IMR-90 (cell line): ENCODE measurements around the gene NUP88. TPM values are rescaled to one million over a fixed set of nuclear protein-coding genes. Genes with fewer than 3 reads are reported as not detected.

Source experiments
- ATAC-seq: fragments of 200-7000 bp; cut with Tn5 transposase; 2 replicates; pipeline ENCODE4 v1.9.1; 2020; ENCODE audit warnings: low read depth, mild to moderate bottlenecking, moderate library complexity
- BruUV-seq: library from RNA; stranded (reverse); fragments of 400-500 nt; replicated peaks from 2 replicates; lab custom pipeline; 2021; lab: Mats Ljungman, UMichigan
- CTCF ChIA-PET: fragments of 300-600 bp; formaldehyde crosslinking; extraction: SDS; loops from one replicate; lab custom pipeline; 2021; ENCODE audit warnings: antibody characterized with exemption; lab: Yijun Ruan, JAX
- POLR2A ChIA-PET: fragments of 300-600 bp; sonication (Branson Sonifier 250); formaldehyde crosslinking; loops from one replicate; lab custom pipeline; 2022; ENCODE audit warnings: antibody characterized with exemption; ENCODE audit not compliant: unreplicated experiment; lab: Charles Lee
- DNase-seq: peaks from one replicate; pipeline ENCODE4 v3.0.0; 2013
- H2AFZ ChIP-seq: replicated peaks from 2 replicates; pipeline ENCODE3; 2013; ENCODE audit warnings: low read length, mild to moderate bottlenecking; ENCODE audit not compliant: poor library complexity
- H2AK5ac ChIP-seq: 2 replicates; pipeline ENCODE4 v1.6.1; 2013; ENCODE audit warnings: low read depth, low read length, inconsistent platforms
- H2AK9ac ChIP-seq: replicated peaks from 2 replicates; pipeline ENCODE3; 2013; ENCODE audit warnings: mild to moderate bottlenecking, low read depth, low read length, moderate library complexity; ENCODE audit not compliant: poor library complexity
- H2BK120ac ChIP-seq: 2 replicates; pipeline ENCODE4 v1.6.1; 2013; ENCODE audit warnings: low read depth, low read length, inconsistent platforms
- H2BK15ac ChIP-seq: 3 replicates; pipeline ENCODE4 v1.6.1; 2013; ENCODE audit warnings: low read depth, low read length, inconsistent platforms
- H2BK20ac ChIP-seq: 2 replicates; pipeline ENCODE4 v1.6.1; 2013; ENCODE audit warnings: low read depth, mild to moderate bottlenecking, inconsistent platforms, low read length, moderate library complexity
- H2BK5ac ChIP-seq: 2 replicates; pipeline ENCODE4 v1.6.1; 2013; ENCODE audit warnings: mild to moderate bottlenecking, low read depth, low read length, inconsistent platforms; ENCODE audit not compliant: poor library complexity, severe bottlenecking
- H3K14ac ChIP-seq: replicated peaks from 2 replicates; pipeline ENCODE4 v1.6.1; 2013; ENCODE audit warnings: low read depth, low read length, inconsistent platforms
- H3K18ac ChIP-seq: 2 replicates; pipeline ENCODE4 v1.6.1; 2013; ENCODE audit warnings: low read depth, low read length, control low read depth
- H3K23ac ChIP-seq: 2 replicates; pipeline ENCODE4 v1.6.1; 2013; ENCODE audit warnings: low read depth, low read length, inconsistent platforms
- H3K27ac ChIP-seq: 2 replicates; pipeline ENCODE4 v1.5.1; 2013; ENCODE audit warnings: mild to moderate bottlenecking, control low read depth, low read length; ENCODE audit not compliant: insufficient read depth
- H3K27me3 ChIP-seq: 2 replicates; pipeline ENCODE4 v1.6.1; 2013; ENCODE audit warnings: low read length; ENCODE audit not compliant: control insufficient read depth, insufficient read depth
- H3K36me3 ChIP-seq: 2 replicates; pipeline ENCODE4 v1.6.1; 2013; ENCODE audit warnings: low read length, mixed read lengths; ENCODE audit not compliant: control insufficient read depth, insufficient read depth
- H3K4ac ChIP-seq: 2 replicates; pipeline ENCODE4 v1.6.1; 2013; ENCODE audit warnings: low read depth, low read length, inconsistent platforms
- H3K4me1 ChIP-seq: 2 replicates; pipeline ENCODE4 v1.6.1; 2013; ENCODE audit warnings: low read length, mixed read lengths; ENCODE audit not compliant: control insufficient read depth, insufficient read depth
- H3K4me2 ChIP-seq: 2 replicates; pipeline ENCODE4 v1.6.1; 2013; ENCODE audit warnings: low read depth, mild to moderate bottlenecking, control low read depth, low read length, moderate library complexity
- H3K4me3 ChIP-seq: 2 replicates; pipeline ENCODE4 v1.5.1; 2013; ENCODE audit warnings: low read depth, mild to moderate bottlenecking, control low read depth, low read length, moderate library complexity; ENCODE audit not compliant: insufficient read depth
- H3K56ac ChIP-seq: 2 replicates; pipeline ENCODE4 v1.6.1; 2013; ENCODE audit warnings: low read length, inconsistent platforms; ENCODE audit not compliant: insufficient read depth; ENCODE audit errors: extremely low read depth
- H3K79me1 ChIP-seq, 2 experiments: 2 replicates each; pipeline ENCODE4 v1.6.1; 2013; ENCODE audit warnings: low read length in 2 of 2, inconsistent platforms in 1 of 2, low read depth in 1 of 2
- H3K9ac ChIP-seq: 2 replicates; pipeline ENCODE4 v1.6.1; 2013; ENCODE audit warnings: low read depth, low read length, control low read depth
- H3K9me1 ChIP-seq: 2 replicates; pipeline ENCODE4 v1.6.1; 2013; ENCODE audit warnings: low read length, inconsistent platforms; ENCODE audit not compliant: insufficient read depth
- H3K9me3 ChIP-seq: 2 replicates; pipeline ENCODE4 v1.6.1; 2013; ENCODE audit warnings: low read length; ENCODE audit not compliant: control insufficient read depth, insufficient read depth
- H4K20me1 ChIP-seq: 2 replicates; pipeline ENCODE4 v1.6.1; 2013; ENCODE audit warnings: low read length, inconsistent platforms; ENCODE audit not compliant: insufficient read depth
- H4K5ac ChIP-seq: 2 replicates; pipeline ENCODE4 v1.6.1; 2013; ENCODE audit warnings: mild to moderate bottlenecking, low read depth, low read length, control low read depth
- H4K8ac ChIP-seq, 2 experiments: 2 replicates each; pipeline ENCODE4 v1.6.1; 2013; ENCODE audit warnings: low read depth in 2 of 2, low read length in 2 of 2, control low read depth in 1 of 2, inconsistent platforms in 1 of 2
- H4K91ac ChIP-seq: 2 replicates; pipeline ENCODE4 v1.6.1; 2013; ENCODE audit warnings: low read depth, low read length, inconsistent platforms; ENCODE audit not compliant: insufficient read depth
- BHLHE40 ChIP-seq: fragments of 150-350 bp; IDR thresholded peaks from 2 replicates; pipeline ENCODE4 v1.6.1; 2016; ENCODE audit warnings: mild to moderate bottlenecking, low read depth, low read length
- CEBPB ChIP-seq: IDR thresholded peaks from 2 replicates; pipeline ENCODE4 v1.6.1; 2012; ENCODE audit warnings: low read depth, low read length, improper control_type of control experiment
- CHD1 ChIP-seq: IDR thresholded peaks from 2 replicates; pipeline ENCODE4 v1.6.1; 2012; ENCODE audit warnings: low read depth, low read length, improper control_type of control experiment
- MXI1 ChIP-seq: IDR thresholded peaks from 2 replicates; pipeline ENCODE4 v1.6.1; 2012; ENCODE audit warnings: low read depth, mild to moderate bottlenecking, low read length, moderate library complexity, borderline replicate concordance
- POLR2A ChIP-seq: IDR thresholded peaks from 2 replicates; pipeline ENCODE4 v1.6.1; 2012; ENCODE audit warnings: mild to moderate bottlenecking, low read depth, low read length
- RAD21 ChIP-seq: IDR thresholded peaks from 2 replicates; pipeline ENCODE4 v1.6.1; 2012; ENCODE audit warnings: low read length, improper control_type of control experiment
- RCOR1 ChIP-seq: IDR thresholded peaks from 2 replicates; pipeline ENCODE4 v1.6.1; 2012; ENCODE audit warnings: mild to moderate bottlenecking, low read length, improper control_type of control experiment; ENCODE audit not compliant: insufficient replicate concordance
- RFX5 ChIP-seq: IDR thresholded peaks from 2 replicates; pipeline ENCODE4 v1.8.0; 2012; ENCODE audit warnings: low read depth, mild to moderate bottlenecking, low read length, moderate library complexity
- WGBS, 2 experiments: methylation state at CpG; one replicate each; pipeline versions ENCODE4 v1.1.5 to v1.1.7; 2013; ENCODE audit warnings: missing lambda C conversion rate in 2 of 2; ENCODE audit not compliant: insufficient read length in 1 of 2; ENCODE audit errors: extremely low coverage in 2 of 2; 5-methylcytosine and 5-hydroxymethylcytosine counted together
- dilution Hi-C: fragments of 300-500 bp; cut with HindIII; formaldehyde crosslinking; loops from one replicate; pipeline ENCODE4 v1.14.3; 2018; ENCODE audit warnings: low sequenced_read_pairs; ENCODE audit not compliant: unreplicated experiment
- in situ Hi-C: fragments of 300-500 bp; cut with MboI; formaldehyde crosslinking; loops from 3 replicates; pipeline ENCODE4 v1.14.3; 2019; ENCODE audit warnings: low sequenced_read_pairs, inconsistent platforms, mixed read lengths
- intact Hi-C: fragments of 100-400 bp; cut with micrococcal nuclease; formaldehyde crosslinking; loops from 2 replicates; pipeline ENCODE4 v1.10.0; 2022
- polyA plus RNA-seq, 3 experiments: library from polyadenylated mRNA; depleted of rRNA; stranded (reverse); fragments of >200 nt; gene quantifications; 2 replicates each; pipeline ENCODE4 v1.2.3, GENCODE V29; 2012; ENCODE audit warnings: low replicate concordance in 1 of 3
- total RNA-seq: library from RNA; depleted of rRNA; stranded (reverse); fragments of >200 nt; gene quantifications from 2 replicates; pipeline ENCODE4 v1.2.3, GENCODE V29; 2012
- TF ChIP-seq, protein P1 (sequence below): fragments of 150-350 bp; IDR thresholded peaks from 2 replicates; pipeline ENCODE4 v1.6.1; 2017; ENCODE audit warnings: mild to moderate bottlenecking, antibody characterized with exemption, low read length, low read depth
- TF ChIP-seq, protein P2 (sequence below): conservative IDR thresholded peaks from 2 replicates; pipeline ENCODE4 v1.5.1; 2012; ENCODE audit warnings: mild to moderate bottlenecking, low read depth, low read length, improper control_type of control experiment

The NUP88 gene
- total and polyA plus RNA-seq, 2 of the 4 experiments (the other 2 are of a cell fraction) = 57.0 to 83.7 TPM

DNA sequence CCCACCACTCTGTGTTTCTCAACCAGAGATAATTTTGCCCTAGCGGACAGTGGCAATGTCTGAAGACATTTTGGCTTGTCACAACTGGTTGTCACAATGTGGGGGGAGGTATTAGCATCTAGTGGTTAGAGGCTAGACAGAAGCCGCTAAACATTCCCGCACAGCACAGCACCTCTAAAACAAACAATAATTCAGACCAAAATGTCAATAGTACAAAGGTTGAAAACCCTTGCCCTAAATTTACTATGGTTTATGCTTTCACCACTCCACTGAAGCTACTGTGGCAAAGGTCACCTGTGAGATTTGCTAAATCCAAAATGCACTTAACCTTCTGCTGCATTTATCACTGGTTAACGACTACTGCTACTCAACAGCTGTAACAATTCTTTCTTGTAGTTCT, 14.1 kb downstream of the NUP88 start:
- Histone ChIP-seq H4K8ac (no peak overlapping the region), H4K91ac (no peak overlapping the region), H3K4ac (no peak overlapping the region), H3K4me1 (no peaks in the 10 kb centered on the region), H2BK20ac (no peak overlapping the region), H3K4me2 (no peak overlapping the region), H2BK120ac (no peak overlapping the region), H3K36me3 (peaks cover 46% of the 10 kb centered on the region), H3K14ac (no peak overlapping the region), H2BK5ac (no peak overlapping the region), H3K9me1 (0 out of 2 replicates have a peak, but pooled peaks cover 2% of the 10 kb centered on the region), H3K56ac (no peak overlapping the region), H3K23ac (no peak overlapping the region), H3K27ac (no peak overlapping the region), H3K9me3 (no peaks in the 10 kb centered on the region), H2AK5ac (no peak overlapping the region), H2AK9ac (no peak overlapping the region), H4K20me1 (0 out of 2 replicates have a peak, but pooled peaks cover 3% of the 10 kb centered on the region), H3K9ac (no peak overlapping the region), H4K5ac (no peak overlapping the region), H3K27me3 (no peaks in the 10 kb centered on the region), H2AFZ (no peak overlapping the region), H3K18ac (no peak overlapping the region), H2BK15ac (no peak overlapping the region), H3K4me3 (no peak overlapping the region), H3K79me1 (peaks cover 20 to 30% of the 10 kb centered on the region in 2 experiments; a peak in 3 of 4 replicates)
- in situ Hi-C loops = no loop called here
- dilution Hi-C loops = no loop called here
- TF ChIP-seq CEBPB = no peak
- no peak for TF ChIP-seq RAD21
- no peak for TF ChIP-seq MXI1
- no peak for TF ChIP-seq BHLHE40
- no peak for TF ChIP-seq CHD1
- no peak for TF ChIP-seq RFX5
- no peak for TF ChIP-seq POLR2A
- TF ChIP-seq, protein P1, sequence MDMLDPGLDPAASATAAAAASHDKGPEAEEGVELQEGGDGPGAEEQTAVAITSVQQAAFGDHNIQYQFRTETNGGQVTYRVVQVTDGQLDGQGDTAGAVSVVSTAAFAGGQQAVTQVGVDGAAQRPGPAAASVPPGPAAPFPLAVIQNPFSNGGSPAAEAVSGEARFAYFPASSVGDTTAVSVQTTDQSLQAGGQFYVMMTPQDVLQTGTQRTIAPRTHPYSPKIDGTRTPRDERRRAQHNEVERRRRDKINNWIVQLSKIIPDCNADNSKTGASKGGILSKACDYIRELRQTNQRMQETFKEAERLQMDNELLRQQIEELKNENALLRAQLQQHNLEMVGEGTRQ = no peak
- TF ChIP-seq RCOR1 = no peak
- TF ChIP-seq, protein P2, sequence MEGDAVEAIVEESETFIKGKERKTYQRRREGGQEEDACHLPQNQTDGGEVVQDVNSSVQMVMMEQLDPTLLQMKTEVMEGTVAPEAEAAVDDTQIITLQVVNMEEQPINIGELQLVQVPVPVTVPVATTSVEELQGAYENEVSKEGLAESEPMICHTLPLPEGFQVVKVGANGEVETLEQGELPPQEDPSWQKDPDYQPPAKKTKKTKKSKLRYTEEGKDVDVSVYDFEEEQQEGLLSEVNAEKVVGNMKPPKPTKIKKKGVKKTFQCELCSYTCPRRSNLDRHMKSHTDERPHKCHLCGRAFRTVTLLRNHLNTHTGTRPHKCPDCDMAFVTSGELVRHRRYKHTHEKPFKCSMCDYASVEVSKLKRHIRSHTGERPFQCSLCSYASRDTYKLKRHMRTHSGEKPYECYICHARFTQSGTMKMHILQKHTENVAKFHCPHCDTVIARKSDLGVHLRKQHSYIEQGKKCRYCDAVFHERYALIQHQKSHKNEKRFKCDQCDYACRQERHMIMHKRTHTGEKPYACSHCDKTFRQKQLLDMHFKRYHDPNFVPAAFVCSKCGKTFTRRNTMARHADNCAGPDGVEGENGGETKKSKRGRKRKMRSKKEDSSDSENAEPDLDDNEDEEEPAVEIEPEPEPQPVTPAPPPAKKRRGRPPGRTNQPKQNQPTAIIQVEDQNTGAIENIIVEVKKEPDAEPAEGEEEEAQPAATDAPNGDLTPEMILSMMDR = no peak
- no TSS peak for BruUV-seq
- no peak for ATAC-seq
- ChIA-PET CTCF (interaction anchor here (1.7 kb wide), 1 partner anchor 33 kb away, joined by 4 read pairs; no protein-coding TSS in a partner anchor), POLR2A (no interaction called here)
- no peak for DNase-seq
- intact Hi-C loops = no loop called here
- WGBS, 2 experiments = no CpG with 5 or more reads among the region's 4 CpGs
